IPS DF 4.7 (cell line): ENCODE results near the gene CDC25B.
"Not testable (repeated sequence)": the region's sequence is repeated elsewhere in the genome, so short reads cannot be mapped to it uniquely, and the experiment has no call there.

Experiments used
- DNase-seq: peaks from one replicate; pipeline ENCODE4 v3.0.0-alpha.2; 2013; ENCODE audit warnings: low spot score; ENCODE audit errors: extremely low read depth

Gene CDC25B

GRCh38 chr20:3825526-3825925, 29.4 kb downstream of the CDC25B start:
- DNase-seq: no peak

GRCh38 chr20:3826420-3826819, 30.3 kb downstream of the CDC25B start:
- no peak for DNase-seq

- DNase-seq: no peak
These were observed 32.7 kb downstream of the CDC25B start for GRCh38 chr20:3828798-3829197.

GRCh38 chr20:3829891-3830290, 33.8 kb downstream of the CDC25B start:
- DNase-seq: not testable (repeated sequence)

GRCh38 chr20:3836132-3836531, 40.0 kb downstream of the CDC25B start:
- DNase-seq: no peak

GRCh38 chr20:3839328-3839727, 43.2 kb downstream of the CDC25B start:
- DNase-seq: no peak

- DNase-seq: not testable (repeated sequence)
These were observed 44.1 kb downstream of the CDC25B start for GRCh38 chr20:3840201-3840600.

- DNase-seq: no peak
These were observed 46.3 kb downstream of the CDC25B start for GRCh38 chr20:3842348-3842930.

- DNase-seq: no peak
These were observed 47.4 kb downstream of the CDC25B start for GRCh38 chr20:3843490-3843889.

- DNase-seq: not testable (repeated sequence)
These were observed 48.0 kb downstream of the CDC25B start for GRCh38 chr20:3843990-3844619.

GRCh38 chr20:3846378-3846739, 50.2 kb downstream of the CDC25B start:
- DNase-seq: no peak

- DNase-seq: no peak
These were observed 50.8 kb downstream of the CDC25B start, which contains the start of gene MAVS for GRCh38 chr20:3846740-3847428. Gene MAVS, plus strand, starts transcription at chr20:3846834. Its CDS starts 7,791 bp downstream, at chr20:3854625.

- no peak for DNase-seq
These were observed 51.4 kb downstream of the CDC25B start for GRCh38 chr20:3847429-3847940.

- DNase-seq: no peak
These were observed 52.5 kb downstream of the CDC25B start for GRCh38 chr20:3848565-3848964.

GRCh38 chr20:3854462-3854871, 58.4 kb downstream of the CDC25B start:
- no peak for DNase-seq
